B cell (primary cell): ENCODE data around the gene RIC1.
"Not testable (repeated sequence)": the region's sequence is repeated elsewhere in the genome, so short reads cannot be mapped to it uniquely, and the experiment has no call there.

Source experiments
- EZH2 ChIP-seq: IDR thresholded peaks from 2 replicates; pipeline ENCODE4 v1.6.1; 2012; ENCODE audit warnings: borderline replicate concordance, low read depth, mild to moderate bottlenecking, moderate library complexity, low read length; ENCODE audit not compliant: insufficient read depth, poor library complexity, severe bottlenecking
- TF ChIP-seq, protein P1 (sequence below): fragments of 200-600 bp; IDR thresholded peaks from one replicate; pipeline ENCODE4 v1.8.0; 2022; ENCODE audit warnings: antibody characterized with exemption, mild to moderate bottlenecking

DNA sequence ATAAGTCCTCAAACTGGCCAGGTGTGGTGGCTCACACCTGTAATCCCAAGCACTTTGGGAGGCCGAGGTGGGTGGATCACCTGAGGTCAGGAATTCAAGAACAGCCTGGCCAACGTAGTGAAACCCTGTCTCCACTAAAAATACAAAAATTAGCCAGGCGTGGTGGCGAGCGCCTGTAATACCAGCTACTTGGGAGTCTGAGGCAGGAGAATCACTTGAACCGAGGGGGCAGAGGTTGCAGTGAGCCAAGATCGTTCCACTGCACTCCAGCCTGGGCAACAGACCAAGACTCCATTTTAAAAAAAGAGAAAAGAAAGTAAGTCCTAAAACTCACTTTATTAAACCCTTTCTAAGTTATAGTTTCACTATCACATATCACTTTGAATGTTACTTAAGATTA is 171.5 kb downstream of the RIC1 start:
- TF ChIP-seq, protein P1, sequence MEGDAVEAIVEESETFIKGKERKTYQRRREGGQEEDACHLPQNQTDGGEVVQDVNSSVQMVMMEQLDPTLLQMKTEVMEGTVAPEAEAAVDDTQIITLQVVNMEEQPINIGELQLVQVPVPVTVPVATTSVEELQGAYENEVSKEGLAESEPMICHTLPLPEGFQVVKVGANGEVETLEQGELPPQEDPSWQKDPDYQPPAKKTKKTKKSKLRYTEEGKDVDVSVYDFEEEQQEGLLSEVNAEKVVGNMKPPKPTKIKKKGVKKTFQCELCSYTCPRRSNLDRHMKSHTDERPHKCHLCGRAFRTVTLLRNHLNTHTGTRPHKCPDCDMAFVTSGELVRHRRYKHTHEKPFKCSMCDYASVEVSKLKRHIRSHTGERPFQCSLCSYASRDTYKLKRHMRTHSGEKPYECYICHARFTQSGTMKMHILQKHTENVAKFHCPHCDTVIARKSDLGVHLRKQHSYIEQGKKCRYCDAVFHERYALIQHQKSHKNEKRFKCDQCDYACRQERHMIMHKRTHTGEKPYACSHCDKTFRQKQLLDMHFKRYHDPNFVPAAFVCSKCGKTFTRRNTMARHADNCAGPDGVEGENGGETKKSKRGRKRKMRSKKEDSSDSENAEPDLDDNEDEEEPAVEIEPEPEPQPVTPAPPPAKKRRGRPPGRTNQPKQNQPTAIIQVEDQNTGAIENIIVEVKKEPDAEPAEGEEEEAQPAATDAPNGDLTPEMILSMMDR: not testable (repeated sequence)
- TF ChIP-seq EZH2: not testable (repeated sequence)
